SK-N-SH (cell line): Measurements from ENCODE around the gene AKR1A1. TPM values are rescaled to one million over a fixed set of nuclear protein-coding genes. Genes with fewer than 3 reads are reported as not detected.

Source experiments
- CTCF ChIA-PET: fragments of 300-600, 350-600 bp; formaldehyde crosslinking; extraction: SDS; loops from one replicate; lab custom pipeline; 2021; lab: Yijun Ruan, JAX
- POLR2A ChIA-PET: fragments of 350-600 bp; sonication (Branson Sonifier 250); formaldehyde crosslinking; extraction: SDS; loops from one replicate; lab custom pipeline; 2020; ENCODE audit warnings: antibody characterized with exemption, inconsistent platforms; lab: Yijun Ruan, JAX
- DNase-seq: peaks from one replicate; pipeline ENCODE4 v3.0.0; 2012
- H2AFZ ChIP-seq: fragments of 200-600 bp; sonication (generic); 2 replicates; pipeline ENCODE4 v1.8.1; 2016; ENCODE audit warnings: antibody characterized with exemption, mild to moderate bottlenecking, low read depth
- H3F3A ChIP-seq: fragments of 200-600 bp; sonication (generic); replicated peaks from 2 replicates; pipeline ENCODE3; 2016; ENCODE audit warnings: antibody characterized with exemption, mild to moderate bottlenecking; ENCODE audit not compliant: insufficient read depth
- H3K27ac ChIP-seq, 2 experiments: fragments of 200-500 bp in 1 of 2; fragments of 200-600 bp in 1 of 2; sonication (Bioruptor generic) in 1 of 2; sonication (generic), shearing (Covaris generic) in 1 of 2; 2 replicates each; pipeline versions ENCODE4 v1.5.1 to v1.6.1; 2014 to 2016; ENCODE audit warnings: low read depth in 2 of 2, inconsistent platforms in 1 of 2, low read length in 1 of 2, mild to moderate bottlenecking in 1 of 2, mixed read lengths in 1 of 2
- H3K27me3 ChIP-seq: fragments of 200-600 bp; sonication (generic), shearing (Covaris generic); 2 replicates; pipeline ENCODE4 v1.6.1; 2016; ENCODE audit warnings: mixed run types; ENCODE audit not compliant: insufficient read depth
- H3K36me3 ChIP-seq, 2 experiments: fragments of 200-500 bp in 1 of 2; fragments of 200-600 bp in 1 of 2; sonication (Bioruptor generic) in 1 of 2; sonication (generic) in 1 of 2; replicated peaks in 1 of 2; 2 replicates each; pipeline versions ENCODE3 to v1.5.1; 2014 to 2016; ENCODE audit warnings: low read length in 1 of 2, mild to moderate bottlenecking in 1 of 2; ENCODE audit not compliant: insufficient read depth in 2 of 2, control insufficient read depth in 1 of 2
- H3K4me1 ChIP-seq, 2 experiments: fragments of 200-500 bp in 1 of 2; fragments of 200-600 bp in 1 of 2; sonication (Bioruptor generic) in 1 of 2; sonication (generic), shearing (Covaris generic) in 1 of 2; 2 replicates each; pipeline versions ENCODE4 v1.5.1 to v1.6.1; 2014 to 2016; ENCODE audit warnings: low read depth in 1 of 2, low read length in 1 of 2, mixed run types in 1 of 2; ENCODE audit not compliant: insufficient read depth in 2 of 2, control insufficient read depth in 1 of 2
- H3K4me2 ChIP-seq: fragments of 200-600 bp; sonication (generic), shearing (Covaris generic); 2 replicates; pipeline ENCODE4 v1.6.1; 2017; ENCODE audit warnings: mixed run types
- H3K4me3 ChIP-seq, 2 experiments: fragments of 200-500 bp in 1 of 2; fragments of 200-600 bp in 1 of 2; sonication (Bioruptor generic) in 1 of 2; sonication (generic), shearing (Covaris generic) in 1 of 2; 2 replicates each; pipeline versions ENCODE4 v1.5.1 to v1.8.1; 2014 to 2016; ENCODE audit warnings: low read depth in 2 of 2, inconsistent platforms in 1 of 2, low read length in 1 of 2, mild to moderate bottlenecking in 1 of 2, mixed read lengths in 1 of 2, moderate library complexity in 1 of 2
- H3K79me2 ChIP-seq: fragments of 200-600 bp; sonication (generic); 2 replicates; pipeline ENCODE4 v1.8.1; 2017; ENCODE audit warnings: mild to moderate bottlenecking; ENCODE audit not compliant: insufficient read depth
- H3K9ac ChIP-seq: fragments of 200-600 bp; sonication (generic); 2 replicates; pipeline ENCODE4 v1.6.1; 2017; ENCODE audit warnings: mixed run types
- H3K9me2 ChIP-seq: fragments of 200-600 bp; sonication (generic); 2 replicates; pipeline ENCODE4 v1.6.1; 2017; ENCODE audit warnings: mixed run types
- H3K9me3 ChIP-seq: fragments of 200-600 bp; sonication (generic); 2 replicates; pipeline ENCODE4 v1.6.1; 2017; ENCODE audit warnings: mixed run types, mild to moderate bottlenecking, moderate library complexity
- H4K20me1 ChIP-seq: fragments of 200-600 bp; sonication (generic); 2 replicates; pipeline ENCODE4 v1.6.1; 2017; ENCODE audit warnings: mild to moderate bottlenecking, mixed run types; ENCODE audit not compliant: insufficient read depth
- EP300 ChIP-seq, 2 experiments: IDR thresholded peaks; 2 replicates each; pipeline versions ENCODE4 v1.4.0 to v1.6.1; 2012; ENCODE audit warnings: borderline replicate concordance in 1 of 2, low read depth in 1 of 2, low read length in 1 of 2
- FOSL2 ChIP-seq: IDR thresholded peaks from 2 replicates; pipeline ENCODE4 v1.4.0; 2012; ENCODE audit warnings: low read depth, mild to moderate bottlenecking, moderate library complexity, borderline replicate concordance
- JUND ChIP-seq: IDR thresholded peaks from 2 replicates; pipeline ENCODE4 v1.4.0; 2012
- MEF2A ChIP-seq: IDR thresholded peaks from 2 replicates; pipeline ENCODE4 v1.4.0; 2012; ENCODE audit warnings: low read depth, borderline replicate concordance
- NFIC ChIP-seq: IDR thresholded peaks from 2 replicates; pipeline ENCODE4 v1.4.0; 2012; ENCODE audit warnings: borderline replicate concordance
- NRF1 ChIP-seq: IDR thresholded peaks from 2 replicates; pipeline ENCODE4 v1.6.1; 2012; ENCODE audit warnings: low read depth, mild to moderate bottlenecking, low read length
- RFX5 ChIP-seq: IDR thresholded peaks from 2 replicates; pipeline ENCODE4 v1.6.1; 2012; ENCODE audit warnings: mild to moderate bottlenecking, improper control_type of control experiment, low read length
- TAF1 ChIP-seq: IDR thresholded peaks from 2 replicates; pipeline ENCODE4 v1.6.1; 2012; ENCODE audit warnings: low read depth, mild to moderate bottlenecking, low read length, moderate library complexity, borderline replicate concordance
- TCF12 ChIP-seq: IDR thresholded peaks from 2 replicates; pipeline ENCODE4 v1.4.0; 2012
- WGBS: methylation state at CpG from one replicate; pipeline ENCODE4 v1.1.6; 2017; ENCODE audit warnings: low lambda C conversion rate; 5-methylcytosine and 5-hydroxymethylcytosine counted together
- polyA plus RNA-seq, 3 experiments: library from polyadenylated mRNA; depleted of rRNA; stranded (reverse); fragments of >200 nt; gene quantifications; 2 replicates each; pipeline ENCODE4 v1.2.3, GENCODE V29; 2012
- TF ChIP-seq, protein P1 (sequence below): IDR thresholded peaks from 2 replicates; pipeline ENCODE4 v1.6.1; 2012; ENCODE audit warnings: mild to moderate bottlenecking, low read depth, low read length, moderate library complexity
- TF ChIP-seq, protein P2 (sequence below): fragments of 150-350 bp; IDR thresholded peaks from 2 replicates; pipeline ENCODE4 v1.6.1; 2017; ENCODE audit warnings: antibody characterized with exemption, low read length, low read depth, borderline replicate concordance
- TF ChIP-seq, protein P3 (sequence below): IDR thresholded peaks from 2 replicates; pipeline ENCODE4 v1.4.0; 2012; ENCODE audit warnings: low read depth, borderline replicate concordance
- TF ChIP-seq, protein P4 (sequence below): IDR thresholded peaks from 2 replicates; pipeline ENCODE4 v1.4.0; 2012; ENCODE audit warnings: low read depth, borderline replicate concordance

The AKR1A1 gene
- polyA plus RNA-seq, 1 of the 3 experiments (the other 2 are of a cell fraction): 156 TPM

DNA sequence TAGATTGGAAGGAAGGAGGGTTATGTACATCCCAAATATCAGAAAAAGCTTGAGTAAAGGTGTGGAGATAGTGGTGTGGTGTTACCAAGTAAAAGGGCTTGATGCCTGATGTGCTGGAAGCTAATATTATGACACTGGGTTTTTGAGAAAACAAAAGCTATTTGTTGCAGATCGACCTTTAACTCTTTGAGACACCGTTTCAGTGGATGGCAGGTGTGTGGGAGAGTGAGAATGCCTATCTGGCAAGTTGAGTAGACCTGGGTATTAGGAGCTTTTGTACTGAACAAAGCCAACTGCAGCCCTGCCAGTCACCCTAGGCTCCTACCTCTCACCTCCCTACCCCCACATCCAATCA is 49.1 kb upstream of the AKR1A1 start:
- H2AFZ ChIP-seq: no peak overlapping the region
- no peaks in the 10 kb centered on the region for H4K20me1 ChIP-seq
- H3K4me1 ChIP-seq: peaks cover 0 to 15% of the 10 kb centered on the region in 2 experiments; a peak in 1 of 4 replicates
- ChIA-PET CTCF (interaction anchor here (0.6 to 5.0 kb wide), 4 partner anchors 10 to 198 kb away, joined by 3 to 34 read pairs (median 4); no protein-coding TSS in a partner anchor), POLR2A (interaction anchor here (0.9 to 4.3 kb wide), 2 partner anchors 20 to 162 kb away, joined by 4 to 39 read pairs; partner anchors contain the start of gene PRDX1)
- no peak overlapping the region for H3K4me2 ChIP-seq
- H3K36me3 ChIP-seq: no peaks in the 10 kb centered on the region
- H3K4me3 ChIP-seq: no peak overlapping the region
- H3K9me3 ChIP-seq: no peaks in the 10 kb centered on the region
- H3F3A ChIP-seq: no peaks in the 10 kb centered on the region
- TF ChIP-seq EP300 (IDR thresholded peaks at IDR 0.05; ENCODE audit: borderline replicate concordance in 1 of 2, low read depth in 1 of 2, low read length in 1 of 2) (no peak), FOSL2 (no peak), RFX5 (no peak), TCF12 (no peak), JUND (no peak), NFIC (no peak), TAF1 (no peak), MEF2A (no peak), NRF1 (no peak)
- TF ChIP-seq, protein P1, sequence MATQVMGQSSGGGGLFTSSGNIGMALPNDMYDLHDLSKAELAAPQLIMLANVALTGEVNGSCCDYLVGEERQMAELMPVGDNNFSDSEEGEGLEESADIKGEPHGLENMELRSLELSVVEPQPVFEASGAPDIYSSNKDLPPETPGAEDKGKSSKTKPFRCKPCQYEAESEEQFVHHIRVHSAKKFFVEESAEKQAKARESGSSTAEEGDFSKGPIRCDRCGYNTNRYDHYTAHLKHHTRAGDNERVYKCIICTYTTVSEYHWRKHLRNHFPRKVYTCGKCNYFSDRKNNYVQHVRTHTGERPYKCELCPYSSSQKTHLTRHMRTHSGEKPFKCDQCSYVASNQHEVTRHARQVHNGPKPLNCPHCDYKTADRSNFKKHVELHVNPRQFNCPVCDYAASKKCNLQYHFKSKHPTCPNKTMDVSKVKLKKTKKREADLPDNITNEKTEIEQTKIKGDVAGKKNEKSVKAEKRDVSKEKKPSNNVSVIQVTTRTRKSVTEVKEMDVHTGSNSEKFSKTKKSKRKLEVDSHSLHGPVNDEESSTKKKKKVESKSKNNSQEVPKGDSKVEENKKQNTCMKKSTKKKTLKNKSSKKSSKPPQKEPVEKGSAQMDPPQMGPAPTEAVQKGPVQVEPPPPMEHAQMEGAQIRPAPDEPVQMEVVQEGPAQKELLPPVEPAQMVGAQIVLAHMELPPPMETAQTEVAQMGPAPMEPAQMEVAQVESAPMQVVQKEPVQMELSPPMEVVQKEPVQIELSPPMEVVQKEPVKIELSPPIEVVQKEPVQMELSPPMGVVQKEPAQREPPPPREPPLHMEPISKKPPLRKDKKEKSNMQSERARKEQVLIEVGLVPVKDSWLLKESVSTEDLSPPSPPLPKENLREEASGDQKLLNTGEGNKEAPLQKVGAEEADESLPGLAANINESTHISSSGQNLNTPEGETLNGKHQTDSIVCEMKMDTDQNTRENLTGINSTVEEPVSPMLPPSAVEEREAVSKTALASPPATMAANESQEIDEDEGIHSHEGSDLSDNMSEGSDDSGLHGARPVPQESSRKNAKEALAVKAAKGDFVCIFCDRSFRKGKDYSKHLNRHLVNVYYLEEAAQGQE: no peak
- TF ChIP-seq, protein P2, sequence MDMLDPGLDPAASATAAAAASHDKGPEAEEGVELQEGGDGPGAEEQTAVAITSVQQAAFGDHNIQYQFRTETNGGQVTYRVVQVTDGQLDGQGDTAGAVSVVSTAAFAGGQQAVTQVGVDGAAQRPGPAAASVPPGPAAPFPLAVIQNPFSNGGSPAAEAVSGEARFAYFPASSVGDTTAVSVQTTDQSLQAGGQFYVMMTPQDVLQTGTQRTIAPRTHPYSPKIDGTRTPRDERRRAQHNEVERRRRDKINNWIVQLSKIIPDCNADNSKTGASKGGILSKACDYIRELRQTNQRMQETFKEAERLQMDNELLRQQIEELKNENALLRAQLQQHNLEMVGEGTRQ: no peak
- TF ChIP-seq, protein P3, sequence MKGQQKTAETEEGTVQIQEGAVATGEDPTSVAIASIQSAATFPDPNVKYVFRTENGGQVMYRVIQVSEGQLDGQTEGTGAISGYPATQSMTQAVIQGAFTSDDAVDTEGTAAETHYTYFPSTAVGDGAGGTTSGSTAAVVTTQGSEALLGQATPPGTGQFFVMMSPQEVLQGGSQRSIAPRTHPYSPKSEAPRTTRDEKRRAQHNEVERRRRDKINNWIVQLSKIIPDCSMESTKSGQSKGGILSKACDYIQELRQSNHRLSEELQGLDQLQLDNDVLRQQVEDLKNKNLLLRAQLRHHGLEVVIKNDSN: no peak
- TF ChIP-seq, protein P4, sequence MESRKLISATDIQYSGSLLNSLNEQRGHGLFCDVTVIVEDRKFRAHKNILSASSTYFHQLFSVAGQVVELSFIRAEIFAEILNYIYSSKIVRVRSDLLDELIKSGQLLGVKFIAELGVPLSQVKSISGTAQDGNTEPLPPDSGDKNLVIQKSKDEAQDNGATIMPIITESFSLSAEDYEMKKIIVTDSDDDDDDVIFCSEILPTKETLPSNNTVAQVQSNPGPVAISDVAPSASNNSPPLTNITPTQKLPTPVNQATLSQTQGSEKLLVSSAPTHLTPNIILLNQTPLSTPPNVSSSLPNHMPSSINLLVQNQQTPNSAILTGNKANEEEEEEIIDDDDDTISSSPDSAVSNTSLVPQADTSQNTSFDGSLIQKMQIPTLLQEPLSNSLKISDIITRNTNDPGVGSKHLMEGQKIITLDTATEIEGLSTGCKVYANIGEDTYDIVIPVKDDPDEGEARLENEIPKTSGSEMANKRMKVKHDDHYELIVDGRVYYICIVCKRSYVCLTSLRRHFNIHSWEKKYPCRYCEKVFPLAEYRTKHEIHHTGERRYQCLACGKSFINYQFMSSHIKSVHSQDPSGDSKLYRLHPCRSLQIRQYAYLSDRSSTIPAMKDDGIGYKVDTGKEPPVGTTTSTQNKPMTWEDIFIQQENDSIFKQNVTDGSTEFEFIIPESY: no peak
- TF ChIP-seq, all 33 proteins: peak for 0
- no peaks in the 10 kb centered on the region for H3K79me2 ChIP-seq
- 92% methylated on average over 2 of the region's 2 CpGs for WGBS
- no peak for DNase-seq
- H3K27ac ChIP-seq: no peak overlapping the region
- H3K9ac ChIP-seq: no peak overlapping the region
- no peaks in the 10 kb centered on the region for H3K27me3 ChIP-seq
- H3K9me2 ChIP-seq: no peaks in the 10 kb centered on the region
